Neural progenitor cell (in vitro differentiated cells): ENCODE data around the gene SLC25A13. TPM values are rescaled to one million over a fixed set of nuclear protein-coding genes. Genes with fewer than 3 reads are reported as not detected.

ENCODE experiments used
- DNase-seq: peaks from one replicate; pipeline ENCODE4 v3.0.0-alpha.2; 2016; ENCODE audit warnings: low spot score
- H2AFZ ChIP-seq: fragments of 200-600 bp; sonication (generic); replicated peaks from 2 replicates; pipeline ENCODE4 v1.6.1; 2016; ENCODE audit warnings: antibody characterized with exemption
- H3F3A ChIP-seq: fragments of 200-600 bp; sonication (generic); 2 replicates; pipeline ENCODE4 v1.6.1; 2016; ENCODE audit warnings: antibody characterized with exemption, low read depth
- H3K27ac ChIP-seq: fragments of 200-600 bp; sonication (generic); 2 replicates; pipeline ENCODE4 v1.5.1; 2016; ENCODE audit warnings: mild to moderate bottlenecking
- H3K27me3 ChIP-seq: fragments of 200-600 bp; sonication (generic); 2 replicates; pipeline ENCODE4 v1.6.1; 2016; ENCODE audit warnings: mild to moderate bottlenecking, moderate library complexity
- H3K36me3 ChIP-seq: fragments of 200-600 bp; sonication (generic); 2 replicates; pipeline ENCODE4 v1.5.1; 2016
- H3K4me1 ChIP-seq: fragments of 200-600 bp; sonication (generic); 2 replicates; pipeline ENCODE4 v1.6.1; 2016; ENCODE audit warnings: mixed run types
- H3K4me2 ChIP-seq: fragments of 200-600 bp; sonication (generic); 2 replicates; pipeline ENCODE4 v1.6.1; 2016
- H3K4me3 ChIP-seq: fragments of 200-600 bp; sonication (generic); 2 replicates; pipeline ENCODE4 v1.5.1; 2016
- H3K79me2 ChIP-seq: fragments of 200-600 bp; sonication (generic); 2 replicates; pipeline ENCODE4 v1.6.1; 2016; ENCODE audit warnings: low read depth
- H3K9ac ChIP-seq: fragments of 200-600 bp; sonication (generic); 2 replicates; pipeline ENCODE4 v1.6.1; 2016
- H3K9me3 ChIP-seq: fragments of 200-600 bp; sonication (generic); 2 replicates; pipeline ENCODE4 v1.5.1; 2016; ENCODE audit warnings: low read depth
- H4K20me1 ChIP-seq: fragments of 200-600 bp; sonication (generic); 2 replicates; pipeline ENCODE4 v1.6.1; 2016; ENCODE audit warnings: low read depth
- H3K27ac Mint-ChIP-seq: 3 replicates; pipeline ENCODE4 v1.8.0; 2021; ENCODE audit warnings: mixed read lengths
- H3K27me3 Mint-ChIP-seq: 2 replicates; pipeline ENCODE4 v1.8.0; 2022; ENCODE audit warnings: low read depth, mild to moderate bottlenecking, inconsistent platforms, moderate library complexity, mixed read lengths; ENCODE audit not compliant: insufficient read depth
- H3K36me3 Mint-ChIP-seq: 3 replicates; pipeline ENCODE4 v1.8.0; 2021; ENCODE audit warnings: mixed read lengths
- H3K4me1 Mint-ChIP-seq: 3 replicates; pipeline ENCODE4 v1.8.0; 2021; ENCODE audit warnings: mixed read lengths
- H3K4me3 Mint-ChIP-seq: 3 replicates; pipeline ENCODE4 v1.8.0; 2021; ENCODE audit warnings: mild to moderate bottlenecking, moderate library complexity, mixed read lengths
- H3K9me3 Mint-ChIP-seq: 3 replicates; pipeline ENCODE4 v1.8.0; 2020; ENCODE audit warnings: mixed read lengths
- CTCF ChIP-seq: fragments of 200-600 bp; sonication (generic); IDR thresholded peaks from 2 replicates; pipeline ENCODE4 v1.5.1; 2017; ENCODE audit warnings: antibody characterized with exemption, mild to moderate bottlenecking
- EZH2 ChIP-seq: fragments of 200-600 bp; sonication (generic); IDR thresholded peaks from 2 replicates; pipeline ENCODE4 v1.6.1; 2017; ENCODE audit warnings: antibody characterized with exemption, mild to moderate bottlenecking, moderate library complexity
- EZH2phosphoT487 ChIP-seq: fragments of 200-600 bp; sonication (generic); IDR thresholded peaks from 2 replicates; pipeline ENCODE4 v1.6.1; 2017; ENCODE audit warnings: antibody characterized with exemption
- total RNA-seq: library from RNA; depleted of rRNA; stranded (reverse); fragments of >200 nt; gene quantifications from 2 replicates; pipeline ENCODE4 v1.2.3, GENCODE V29; 2015; ENCODE audit warnings: low replicate concordance

The SLC25A13 gene
- total RNA-seq, 1 donor from 2014 or later, result 83.3 TPM

- peaks cover 5% of the 10 kb centered on the region for H3K36me3 ChIP-seq
- H2AFZ ChIP-seq, result no peak overlapping the region
- Mint-ChIP-seq H3K27ac (no peak overlapping the region), H3K9me3 (no peaks in the 10 kb centered on the region), H3K36me3 (peaks cover 29% of the 10 kb centered on the region), H3K4me3 (no peak overlapping the region), H3K4me1 (no peaks in the 10 kb centered on the region), H3K27me3 (no peaks in the 10 kb centered on the region)
- no peak for DNase-seq
- no peaks in the 10 kb centered on the region for H3K4me1 ChIP-seq
- peaks cover 4% of the 10 kb centered on the region for H3F3A ChIP-seq
- H3K4me2 ChIP-seq, result no peak overlapping the region
- H3K27ac ChIP-seq, result no peak overlapping the region
- H4K20me1 ChIP-seq, result peaks cover 3% of the 10 kb centered on the region
- no peaks in the 10 kb centered on the region for H3K9me3 ChIP-seq
- no peak overlapping the region for H3K4me3 ChIP-seq
- H3K9ac ChIP-seq, result no peak overlapping the region
- no peaks in the 10 kb centered on the region for H3K27me3 ChIP-seq
- H3K79me2 ChIP-seq, result no peaks in the 10 kb centered on the region
- TF ChIP-seq CTCF, result no peak
- TF ChIP-seq EZH2, result no peak
- TF ChIP-seq EZH2phosphoT487, result no peak
Observed at GRCh38 chr7:96184783-96185182, 137.1 kb downstream of the SLC25A13 start.

- Mint-ChIP-seq H3K36me3 (peaks cover 21% of the 10 kb centered on the region), H3K9me3 (no peaks in the 10 kb centered on the region), H3K27ac (no peak overlapping the region), H3K27me3 (no peaks in the 10 kb centered on the region), H3K4me1 (peaks cover 4% of the 10 kb centered on the region), H3K4me3 (no peak overlapping the region)
- H3K4me3 ChIP-seq, result no peak overlapping the region
- no peak overlapping the region for H3K4me2 ChIP-seq
- H3K4me1 ChIP-seq, result peaks cover 15% of the 10 kb centered on the region
- no peak overlapping the region for H2AFZ ChIP-seq
- H3K9ac ChIP-seq, result no peak overlapping the region
- H3K9me3 ChIP-seq, result no peaks in the 10 kb centered on the region
- peaks cover 5% of the 10 kb centered on the region for H3K36me3 ChIP-seq
- no peaks in the 10 kb centered on the region for H3K79me2 ChIP-seq
- no peaks in the 10 kb centered on the region for H3K27me3 ChIP-seq
- H3F3A ChIP-seq, result no peaks in the 10 kb centered on the region
- no peak overlapping the region for H3K27ac ChIP-seq
- peaks cover 3% of the 10 kb centered on the region for H4K20me1 ChIP-seq
- no peak for DNase-seq
- TF ChIP-seq EZH2 (no peak), CTCF (peak; percentile 4), EZH2phosphoT487 (no peak)
Observed at GRCh38 chr7:96183163-96183670, 138.7 kb downstream of the SLC25A13 start.

GRCh38 chr7:96182424-96183158, 139.3 kb downstream of the SLC25A13 start:
- no peaks in the 10 kb centered on the region for H3K27me3 Mint-ChIP-seq
- H3K27ac Mint-ChIP-seq, result no peak overlapping the region
- H3K9ac ChIP-seq, result no peak overlapping the region

More at GRCh38 chr7:96182424-96183158, 139.3 kb downstream of the SLC25A13 start:
- H3K9me3 Mint-ChIP-seq, result no peaks in the 10 kb centered on the region
- no peak for DNase-seq
- Histone ChIP-seq H3K36me3 (peaks cover 5% of the 10 kb centered on the region), H3K27ac (no peak overlapping the region), H2AFZ (no peak overlapping the region), H3K27me3 (no peaks in the 10 kb centered on the region), H3K79me2 (no peaks in the 10 kb centered on the region), H3K4me3 (no peak overlapping the region), H3K9me3 (no peaks in the 10 kb centered on the region), H4K20me1 (peaks cover 3% of the 10 kb centered on the region), H3K4me1 (peaks cover 16% of the 10 kb centered on the region), H3K4me2 (no peak overlapping the region), H3F3A (no peaks in the 10 kb centered on the region)
- peaks cover 4% of the 10 kb centered on the region for H3K4me1 Mint-ChIP-seq
- TF ChIP-seq EZH2, result no peak
- TF ChIP-seq CTCF, result no peak
- no peak for TF ChIP-seq EZH2phosphoT487
- H3K36me3 Mint-ChIP-seq, result peaks cover 21% of the 10 kb centered on the region
- no peak overlapping the region for H3K4me3 Mint-ChIP-seq
